ENCODE results near the gene CYP2B6. TPM values are rescaled to one million over a fixed set of nuclear protein-coding genes. Genes with fewer than 3 reads are reported as not detected.

CYP2B6 gene
- total RNA-seq, 1 experiment from 2014 or later, result not detected

DNA sequence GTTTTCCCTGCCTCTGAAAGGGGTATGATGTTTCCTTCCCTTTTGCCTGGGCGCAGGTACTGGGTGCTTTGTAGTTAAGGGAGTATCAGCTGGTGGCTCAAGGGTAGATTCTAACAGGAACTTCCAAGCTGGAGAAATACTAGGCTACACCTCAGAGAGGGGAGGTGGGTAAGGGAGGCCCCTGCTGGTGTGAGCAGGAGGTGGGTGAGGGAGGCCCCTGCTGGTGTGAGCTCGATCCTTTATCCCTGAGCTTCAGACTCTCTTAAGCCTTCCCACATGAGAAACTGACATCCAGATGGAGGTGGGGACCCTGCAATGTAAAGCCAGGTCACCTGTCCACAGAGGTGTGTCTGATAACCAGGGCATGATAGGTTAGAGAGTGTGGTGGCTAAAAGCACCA, 32.1 kb downstream of the CYP2B6 start:
- no peaks in the 10 kb centered on the region for H3K4me1 Mint-ChIP-seq (ENCODE audit: insufficient read depth, unreplicated experiment)
- no peaks in the 10 kb centered on the region for H3K36me3 Mint-ChIP-seq (ENCODE audit: insufficient read depth, unreplicated experiment)
- no peak for DNase-seq (ENCODE audit: unreplicated experiment)
- TF ChIP-seq, protein P1, sequence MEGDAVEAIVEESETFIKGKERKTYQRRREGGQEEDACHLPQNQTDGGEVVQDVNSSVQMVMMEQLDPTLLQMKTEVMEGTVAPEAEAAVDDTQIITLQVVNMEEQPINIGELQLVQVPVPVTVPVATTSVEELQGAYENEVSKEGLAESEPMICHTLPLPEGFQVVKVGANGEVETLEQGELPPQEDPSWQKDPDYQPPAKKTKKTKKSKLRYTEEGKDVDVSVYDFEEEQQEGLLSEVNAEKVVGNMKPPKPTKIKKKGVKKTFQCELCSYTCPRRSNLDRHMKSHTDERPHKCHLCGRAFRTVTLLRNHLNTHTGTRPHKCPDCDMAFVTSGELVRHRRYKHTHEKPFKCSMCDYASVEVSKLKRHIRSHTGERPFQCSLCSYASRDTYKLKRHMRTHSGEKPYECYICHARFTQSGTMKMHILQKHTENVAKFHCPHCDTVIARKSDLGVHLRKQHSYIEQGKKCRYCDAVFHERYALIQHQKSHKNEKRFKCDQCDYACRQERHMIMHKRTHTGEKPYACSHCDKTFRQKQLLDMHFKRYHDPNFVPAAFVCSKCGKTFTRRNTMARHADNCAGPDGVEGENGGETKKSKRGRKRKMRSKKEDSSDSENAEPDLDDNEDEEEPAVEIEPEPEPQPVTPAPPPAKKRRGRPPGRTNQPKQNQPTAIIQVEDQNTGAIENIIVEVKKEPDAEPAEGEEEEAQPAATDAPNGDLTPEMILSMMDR (IDR thresholded peaks at IDR 0.05; ENCODE audit: unreplicated experiment), result no peak
- POLR2A ChIA-PET, result interaction anchor here (1.6 kb wide), 1 partner anchor 10 kb away, joined by 3 read pairs; no protein-coding TSS in a partner anchor
- no peak overlapping the region for H3K27ac Mint-ChIP-seq (ENCODE audit: low read depth, unreplicated experiment)
- intact Hi-C loops (cut with micrococcal nuclease), result no loop called here
- CTCF ChIA-PET, result interaction anchor here (0.6 to 1.6 kb wide), 2 partner anchors 49 to 499 kb away, joined by 3 to 4 read pairs; no protein-coding TSS in a partner anchor
- no peak overlapping the region for H3K4me3 Mint-ChIP-seq (ENCODE audit: unreplicated experiment)
- no TSS peak for BruUV-seq (replicated peaks)
- H3K27me3 Mint-ChIP-seq (ENCODE audit: insufficient read depth, unreplicated experiment), result peaks cover 84% of the 10 kb centered on the region
- no peaks in the 10 kb centered on the region for H3K9me3 Mint-ChIP-seq (ENCODE audit: unreplicated experiment)

DNA sequence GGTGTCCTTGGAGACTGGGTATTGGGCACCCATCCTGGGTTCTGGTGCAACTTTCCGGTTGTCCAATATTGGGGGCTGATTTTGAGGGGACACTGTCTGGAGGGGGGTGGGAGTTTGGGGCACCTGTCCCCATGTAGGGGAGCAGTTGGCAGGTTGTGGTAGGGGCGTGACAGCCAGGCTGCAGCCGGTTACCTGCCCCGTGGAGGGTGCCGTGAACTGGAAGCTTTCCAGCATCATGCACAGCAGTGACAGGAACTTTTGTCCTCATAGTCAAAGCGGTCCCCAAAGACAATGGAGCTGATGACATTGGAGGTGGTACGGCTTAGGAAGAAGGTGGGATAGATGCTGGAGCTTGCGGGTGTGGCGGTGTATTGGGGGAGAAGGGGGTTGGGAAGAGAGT, 34.3 kb downstream of the CYP2B6 start:
- BruUV-seq (replicated peaks), result no TSS peak

DNA sequence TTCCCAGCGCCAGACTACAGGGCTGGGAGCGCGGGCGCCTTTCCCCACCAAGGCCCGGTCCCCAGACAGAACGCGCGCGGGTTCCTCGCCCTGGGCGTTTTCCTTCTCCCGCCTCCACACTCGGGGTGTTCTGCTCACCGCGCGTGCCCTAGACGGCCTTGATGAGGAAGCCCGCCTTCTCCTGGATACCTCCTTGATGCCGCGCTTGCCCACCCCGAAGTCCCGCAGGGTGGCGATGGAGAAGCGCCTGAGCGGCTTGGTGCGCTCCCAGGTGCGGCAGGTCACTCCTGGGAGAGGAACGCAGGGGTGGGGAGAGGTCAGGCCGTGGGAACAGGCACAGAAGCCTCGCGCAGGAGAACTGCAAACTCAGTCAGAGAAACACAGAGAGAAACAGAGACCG, 34.8 kb downstream of the CYP2B6 start:
- Mint-ChIP-seq H3K4me3 (ENCODE audit: unreplicated experiment) (no peak overlapping the region), H3K4me1 (ENCODE audit: insufficient read depth, unreplicated experiment) (no peaks in the 10 kb centered on the region), H3K36me3 (ENCODE audit: insufficient read depth, unreplicated experiment) (no peaks in the 10 kb centered on the region), H3K27me3 (ENCODE audit: insufficient read depth, unreplicated experiment) (peaks cover 78% of the 10 kb centered on the region), H3K9me3 (ENCODE audit: unreplicated experiment) (no peaks in the 10 kb centered on the region), H3K27ac (ENCODE audit: low read depth, unreplicated experiment) (no peak overlapping the region)
- DNase-seq (ENCODE audit: unreplicated experiment), result no peak
- BruUV-seq (replicated peaks), result no TSS peak
- TF ChIP-seq, protein P1 (IDR thresholded peaks at IDR 0.05; ENCODE audit: unreplicated experiment), result no peak
- ChIA-PET POLR2A (no interaction called here), CTCF (interaction anchor here (0.9 kb wide), 1 partner anchor 118 kb away, joined by 4 read pairs; no protein-coding TSS in a partner anchor)
- intact Hi-C loops (cut with micrococcal nuclease), result no loop called here

More for the DNA sequence above, 34.3 kb downstream of the CYP2B6 start:
- Mint-ChIP-seq H3K27me3 (ENCODE audit: insufficient read depth, unreplicated experiment) (peaks cover 82% of the 10 kb centered on the region), H3K27ac (ENCODE audit: low read depth, unreplicated experiment) (no peak overlapping the region), H3K4me1 (ENCODE audit: insufficient read depth, unreplicated experiment) (no peaks in the 10 kb centered on the region), H3K36me3 (ENCODE audit: insufficient read depth, unreplicated experiment) (no peaks in the 10 kb centered on the region), H3K4me3 (ENCODE audit: unreplicated experiment) (no peak overlapping the region), H3K9me3 (ENCODE audit: unreplicated experiment) (no peaks in the 10 kb centered on the region)
- CTCF ChIA-PET, result interaction anchor here (0.9 kb wide), 1 partner anchor 118 kb away, joined by 4 read pairs; no protein-coding TSS in a partner anchor
- TF ChIP-seq, protein P1 (IDR thresholded peaks at IDR 0.05; ENCODE audit: unreplicated experiment), result no peak
- intact Hi-C loops (cut with micrococcal nuclease), result no loop called here
- DNase-seq (ENCODE audit: unreplicated experiment), result no peak
- POLR2A ChIA-PET, result no interaction called here

DNA sequence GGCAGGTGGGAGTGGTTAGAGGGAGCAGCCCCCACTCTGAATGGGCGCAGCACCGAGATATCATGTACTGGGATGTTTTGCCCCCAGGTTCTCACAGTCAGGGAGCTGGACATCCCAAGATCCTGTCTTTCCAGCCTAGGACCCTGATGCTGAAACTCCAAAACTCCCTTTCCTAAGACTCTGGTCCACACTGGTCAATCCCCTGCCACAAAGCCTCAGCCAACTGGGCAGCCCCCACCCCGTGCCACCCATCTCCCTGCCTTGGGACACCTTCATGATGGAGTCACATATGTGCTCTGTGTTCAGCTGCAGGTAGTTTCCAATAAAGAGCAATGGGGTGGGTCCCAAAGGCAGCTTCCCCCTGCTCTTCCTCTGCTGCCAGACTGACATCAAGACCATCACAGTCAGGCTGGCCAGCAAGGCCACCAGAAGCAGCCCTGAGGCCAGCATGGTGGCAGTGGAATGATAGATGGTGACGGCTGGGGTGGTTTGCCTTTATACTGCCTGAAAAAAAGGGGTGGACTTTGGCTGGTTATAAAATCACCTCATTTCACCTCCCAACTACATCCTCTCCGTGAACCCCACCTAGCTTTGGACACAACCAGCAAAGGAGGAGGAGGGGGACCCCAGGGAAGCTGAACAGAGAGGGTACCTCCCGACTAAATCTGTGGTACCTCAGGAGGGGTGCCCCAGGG, 36.3 kb downstream of the CYP2B6 start:
- POLR2A ChIA-PET, result no interaction called here
- no peaks in the 10 kb centered on the region for H3K9me3 Mint-ChIP-seq (ENCODE audit: unreplicated experiment)
- peaks cover 83% of the 10 kb centered on the region for H3K27me3 Mint-ChIP-seq (ENCODE audit: insufficient read depth, unreplicated experiment)
- BruUV-seq (replicated peaks), result no TSS peak
- CTCF ChIA-PET, result no interaction called here
- H3K36me3 Mint-ChIP-seq (ENCODE audit: insufficient read depth, unreplicated experiment), result no peaks in the 10 kb centered on the region
- intact Hi-C loops (cut with micrococcal nuclease), result no loop called here
- no peak overlapping the region for H3K4me3 Mint-ChIP-seq (ENCODE audit: unreplicated experiment)
- H3K4me1 Mint-ChIP-seq (ENCODE audit: insufficient read depth, unreplicated experiment), result peaks cover 6% of the 10 kb centered on the region
- no peak for DNase-seq (ENCODE audit: unreplicated experiment)
- TF ChIP-seq, protein P1 (IDR thresholded peaks at IDR 0.05; ENCODE audit: unreplicated experiment), result no peak
- no peak overlapping the region for H3K27ac Mint-ChIP-seq (ENCODE audit: low read depth, unreplicated experiment)
